Activated CD8-positive, alpha-beta T cell treated with anti-CD3 and anti-CD28 coated beads for 36 hours (primary cell): ENCODE data around the gene ERAL1. TPM values are rescaled to one million over a fixed set of nuclear protein-coding genes. Genes with fewer than 3 reads are reported as not detected.
"Not testable (repeated sequence)": the region's sequence is repeated elsewhere in the genome, so short reads cannot be mapped to it uniquely, and the experiment has no call there.

Experiments used
- ATAC-seq: fragments of 200-7000 bp; cut with Tn5 transposase; one replicate; pipeline ENCODE4 v1.10.0; 2021; ENCODE audit warnings: mild to moderate bottlenecking, moderate library complexity
- CTCF ChIA-PET: fragments of 350-600 bp; sonication (Branson Sonifier 250); formaldehyde crosslinking; loops from one replicate; lab custom pipeline; 2021; ENCODE audit warnings: antibody characterized with exemption; lab: Charles Lee
- POLR2A ChIA-PET: fragments of 350-600 bp; sonication (Branson Sonifier 250); formaldehyde crosslinking; loops from one replicate; lab custom pipeline; 2021; ENCODE audit warnings: antibody characterized with exemption; lab: Charles Lee
- DNase-seq: peaks from one replicate; pipeline ENCODE4 v3.0.0-alpha.2; 2020
- H3K27ac Mint-ChIP-seq: one replicate; pipeline ENCODE4 v1.8.0; 2021; ENCODE audit warnings: mild to moderate bottlenecking, mixed read lengths
- H3K27me3 Mint-ChIP-seq: one replicate; pipeline ENCODE4 v1.8.0; 2021; ENCODE audit warnings: mixed read lengths
- H3K36me3 Mint-ChIP-seq: one replicate; pipeline ENCODE4 v1.8.0; 2021; ENCODE audit warnings: low read depth, mixed read lengths
- H3K4me1 Mint-ChIP-seq: one replicate; pipeline ENCODE4 v1.8.0; 2021; ENCODE audit warnings: low read depth, mixed read lengths
- H3K4me3 Mint-ChIP-seq: one replicate; pipeline ENCODE4 v1.8.0; 2021; ENCODE audit warnings: mild to moderate bottlenecking, moderate library complexity, mixed read lengths
- H3K9me3 Mint-ChIP-seq: one replicate; pipeline ENCODE4 v1.8.0; 2021; ENCODE audit warnings: mixed read lengths
- CTCF ChIP-seq: fragments of 200-600 bp; IDR thresholded peaks from one replicate; pipeline ENCODE4 v1.8.0; 2022; ENCODE audit warnings: antibody characterized with exemption, mild to moderate bottlenecking
- intact Hi-C: fragments of 100-400 bp; cut with micrococcal nuclease; formaldehyde crosslinking; loops from one replicate; pipeline ENCODE4 v1.10.0; 2022
- total RNA-seq, 2 experiments: library from RNA; stranded (reverse); gene quantifications; one replicate each; pipeline ENCODE4 v1.2.3, GENCODE V29; 2021

ERAL1 gene
- total RNA-seq, 2 experiments from 2014 or later = 58.2 to 60.0 TPM

- Mint-ChIP-seq H3K27me3 (no peaks in the 10 kb centered on the region), H3K36me3 (no peaks in the 10 kb centered on the region), H3K4me3 (no peak overlapping the region), H3K4me1 (peaks cover 10% of the 10 kb centered on the region), H3K27ac (no peak overlapping the region), H3K9me3 (no peaks in the 10 kb centered on the region)
- no peak for TF ChIP-seq CTCF
- DNase-seq = no peak
- ChIA-PET CTCF (interaction anchor here (1.4 to 2.4 kb wide), 5 partner anchors 13 to 93 kb away, joined by 3 to 22 read pairs (median 5); no protein-coding TSS in a partner anchor), POLR2A (no interaction called here)
- ATAC-seq = no peak
- intact Hi-C loops = loop anchor here (10.0 kb wide), 2 partner anchors 55 to 475 kb away; partner anchors contain the start of gene NUFIP2
These were observed 35.2 kb upstream of the ERAL1 start for GRCh38 chr17:28819582-28819981.

GRCh38 chr17:28827672-28828071 lies 27.1 kb upstream of the ERAL1 start:
- DNase-seq (no peak), ATAC-seq (no peak)
- intact Hi-C loops = no loop called here
- ChIA-PET CTCF (interaction anchor here (0.7 to 3.1 kb wide), 9 partner anchors 9 to 101 kb away, joined by 3 to 16 read pairs (median 4); no protein-coding TSS in a partner anchor), POLR2A (interaction anchor here (0.6 to 1.2 kb wide), 2 partner anchors 12 to 100 kb away, joined by 3 read pairs; no protein-coding TSS in a partner anchor)
- H3K27me3 Mint-ChIP-seq = no peaks in the 10 kb centered on the region
- no peaks in the 10 kb centered on the region for H3K9me3 Mint-ChIP-seq
- TF ChIP-seq CTCF = no peak
- no peak overlapping the region for H3K4me3 Mint-ChIP-seq
- H3K36me3 Mint-ChIP-seq = peaks cover 13% of the 10 kb centered on the region
- no peak overlapping the region for H3K27ac Mint-ChIP-seq
- H3K4me1 Mint-ChIP-seq = peaks cover 10% of the 10 kb centered on the region

GRCh38 chr17:28828294-28829040 lies 26.3 kb upstream of the ERAL1 start:
- no peak for DNase-seq
- CTCF ChIA-PET = interaction anchor here (1.0 to 2.1 kb wide), 3 partner anchors 65 to 102 kb away, joined by 3 to 9 read pairs (median 4); no protein-coding TSS in a partner anchor

GRCh38 chr17:28834420-28834819 lies 20.4 kb upstream of the ERAL1 start:
- POLR2A ChIA-PET = interaction anchor here (1.0 kb wide), 1 partner anchor 19 kb away, joined by 3 read pairs; no protein-coding TSS in a partner anchor

More at GRCh38 chr17:28828294-28829040, 26.3 kb upstream of the ERAL1 start:
- Mint-ChIP-seq H3K27me3 (no peaks in the 10 kb centered on the region), H3K9me3 (no peaks in the 10 kb centered on the region), H3K36me3 (peaks cover 13% of the 10 kb centered on the region), H3K27ac (no peak overlapping the region), H3K4me3 (no peak overlapping the region), H3K4me1 (peaks cover 9% of the 10 kb centered on the region)
- ATAC-seq = no peak
- TF ChIP-seq CTCF = no peak
- POLR2A ChIA-PET = no interaction called here
- intact Hi-C loops = no loop called here

GRCh38 chr17:28836541-28836940 lies 18.3 kb upstream of the ERAL1 start:
- intact Hi-C loops, H3K27me3 Mint-ChIP-seq, ATAC-seq, H3K4me3 Mint-ChIP-seq, H3K9me3 Mint-ChIP-seq, DNase-seq, H3K27ac Mint-ChIP-seq: not testable (repeated sequence)
- peaks cover 27% of the 10 kb centered on the region for H3K4me1 Mint-ChIP-seq
- POLR2A ChIA-PET = interaction anchor here (0.7 kb wide), 1 partner anchor 11 kb away, joined by 3 read pairs; no protein-coding TSS in a partner anchor
- H3K36me3 Mint-ChIP-seq = peaks cover 17% of the 10 kb centered on the region
- CTCF ChIA-PET = interaction anchor here (1.4 to 1.7 kb wide), 2 partner anchors 81 to 87 kb away, joined by 3 to 4 read pairs; no protein-coding TSS in a partner anchor

More at GRCh38 chr17:28834420-28834819, 20.4 kb upstream of the ERAL1 start:
- Mint-ChIP-seq H3K4me3 (no peak overlapping the region), H3K9me3 (no peaks in the 10 kb centered on the region), H3K4me1 (peaks cover 16% of the 10 kb centered on the region), H3K36me3 (peaks cover 19% of the 10 kb centered on the region), H3K27ac (peak overlapping the region; percentile 1), H3K27me3 (no peaks in the 10 kb centered on the region)
- DNase-seq (no peak), ATAC-seq (no peak)
- intact Hi-C loops = no loop called here
- no peak for TF ChIP-seq CTCF
- CTCF ChIA-PET = interaction anchor here (1.5 kb wide), 1 partner anchor 119 kb away, joined by 4 read pairs; no protein-coding TSS in a partner anchor
